Activated CD8-positive, alpha-beta T cell treated with anti-CD3 and anti-CD28 coated beads for 36 hours (primary cell): ENCODE data around the gene SLC46A2. TPM values are rescaled to one million over a fixed set of nuclear protein-coding genes. Genes with fewer than 3 reads are reported as not detected.

ENCODE experiments used
- ATAC-seq: fragments of 200-7000 bp; cut with Tn5 transposase; one replicate; pipeline ENCODE4 v1.10.0; 2021; ENCODE audit warnings: mild to moderate bottlenecking, moderate library complexity
- CTCF ChIA-PET: fragments of 350-600 bp; sonication (Branson Sonifier 250); formaldehyde crosslinking; loops from one replicate; lab custom pipeline; 2021; ENCODE audit warnings: antibody characterized with exemption; lab: Charles Lee
- POLR2A ChIA-PET: fragments of 350-600 bp; sonication (Branson Sonifier 250); formaldehyde crosslinking; loops from one replicate; lab custom pipeline; 2021; ENCODE audit warnings: antibody characterized with exemption; lab: Charles Lee
- DNase-seq: peaks from one replicate; pipeline ENCODE4 v3.0.0-alpha.2; 2020
- H3K27ac Mint-ChIP-seq: one replicate; pipeline ENCODE4 v1.8.0; 2021; ENCODE audit warnings: mild to moderate bottlenecking, mixed read lengths
- H3K27me3 Mint-ChIP-seq: one replicate; pipeline ENCODE4 v1.8.0; 2021; ENCODE audit warnings: mixed read lengths
- H3K36me3 Mint-ChIP-seq: one replicate; pipeline ENCODE4 v1.8.0; 2021; ENCODE audit warnings: low read depth, mixed read lengths
- H3K4me1 Mint-ChIP-seq: one replicate; pipeline ENCODE4 v1.8.0; 2021; ENCODE audit warnings: low read depth, mixed read lengths
- H3K4me3 Mint-ChIP-seq: one replicate; pipeline ENCODE4 v1.8.0; 2021; ENCODE audit warnings: mild to moderate bottlenecking, moderate library complexity, mixed read lengths
- H3K9me3 Mint-ChIP-seq: one replicate; pipeline ENCODE4 v1.8.0; 2021; ENCODE audit warnings: mixed read lengths
- intact Hi-C: fragments of 100-400 bp; cut with micrococcal nuclease; formaldehyde crosslinking; loops from one replicate; pipeline ENCODE4 v1.10.0; 2022
- total RNA-seq, 2 experiments: library from RNA; stranded (reverse); gene quantifications; one replicate each; pipeline ENCODE4 v1.2.3, GENCODE V29; 2021
- TF ChIP-seq, protein P1 (sequence below): fragments of 200-600 bp; IDR thresholded peaks from one replicate; pipeline ENCODE4 v1.8.0; 2022; ENCODE audit warnings: antibody characterized with exemption, mild to moderate bottlenecking

Gene SLC46A2
- total RNA-seq, 2 experiments from 2014 or later, result not detected

DNA sequence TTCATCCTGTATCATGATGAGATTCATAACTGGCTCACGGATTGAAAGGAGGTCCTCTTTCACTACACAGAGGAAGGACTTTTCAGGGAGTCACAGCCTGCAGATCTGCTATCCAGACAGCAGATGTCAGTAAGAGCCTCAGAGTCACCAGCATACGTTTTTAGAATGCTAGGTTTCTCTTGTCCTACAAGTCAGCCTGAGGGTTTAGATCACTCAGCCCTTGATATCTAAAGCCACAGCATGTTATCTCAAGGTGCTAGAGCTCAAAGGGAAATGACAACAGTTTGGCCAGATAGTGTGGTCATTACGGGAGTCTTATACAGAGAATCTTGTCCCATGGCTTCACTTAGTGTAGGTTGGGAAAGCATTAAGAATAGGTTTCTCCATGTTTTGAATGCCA is 30.9 kb upstream of the SLC46A2 start:
- ATAC-seq, result peak; percentile 58
- intact Hi-C loops, result loop anchor here (5.0 kb wide), 1 partner anchor 191 kb away; no protein-coding TSS in a partner anchor

DNA sequence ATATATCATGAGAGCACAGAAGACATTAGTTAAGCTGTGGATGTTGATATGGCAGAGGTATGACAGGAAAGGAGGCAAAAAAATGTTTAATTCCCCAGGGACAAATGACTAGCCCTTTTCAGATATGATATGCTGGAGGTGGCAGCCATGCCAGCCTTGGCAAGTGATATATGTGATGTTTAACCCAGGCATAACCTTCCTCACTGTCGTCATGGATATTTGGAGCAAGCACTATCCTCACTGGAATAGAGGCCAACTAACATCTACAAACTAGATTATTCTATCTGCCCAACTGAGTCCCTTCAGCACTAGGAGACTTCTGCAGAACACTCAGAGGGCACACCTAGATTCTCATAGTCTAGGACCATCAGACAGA is 27.3 kb upstream of the SLC46A2 start:
- TF ChIP-seq, protein P1, sequence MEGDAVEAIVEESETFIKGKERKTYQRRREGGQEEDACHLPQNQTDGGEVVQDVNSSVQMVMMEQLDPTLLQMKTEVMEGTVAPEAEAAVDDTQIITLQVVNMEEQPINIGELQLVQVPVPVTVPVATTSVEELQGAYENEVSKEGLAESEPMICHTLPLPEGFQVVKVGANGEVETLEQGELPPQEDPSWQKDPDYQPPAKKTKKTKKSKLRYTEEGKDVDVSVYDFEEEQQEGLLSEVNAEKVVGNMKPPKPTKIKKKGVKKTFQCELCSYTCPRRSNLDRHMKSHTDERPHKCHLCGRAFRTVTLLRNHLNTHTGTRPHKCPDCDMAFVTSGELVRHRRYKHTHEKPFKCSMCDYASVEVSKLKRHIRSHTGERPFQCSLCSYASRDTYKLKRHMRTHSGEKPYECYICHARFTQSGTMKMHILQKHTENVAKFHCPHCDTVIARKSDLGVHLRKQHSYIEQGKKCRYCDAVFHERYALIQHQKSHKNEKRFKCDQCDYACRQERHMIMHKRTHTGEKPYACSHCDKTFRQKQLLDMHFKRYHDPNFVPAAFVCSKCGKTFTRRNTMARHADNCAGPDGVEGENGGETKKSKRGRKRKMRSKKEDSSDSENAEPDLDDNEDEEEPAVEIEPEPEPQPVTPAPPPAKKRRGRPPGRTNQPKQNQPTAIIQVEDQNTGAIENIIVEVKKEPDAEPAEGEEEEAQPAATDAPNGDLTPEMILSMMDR, result no peak
- Mint-ChIP-seq H3K9me3 (no peaks in the 10 kb centered on the region), H3K36me3 (no peaks in the 10 kb centered on the region), H3K27ac (no peak overlapping the region), H3K4me3 (no peak overlapping the region), H3K27me3 (peaks cover 12% of the 10 kb centered on the region), H3K4me1 (no peaks in the 10 kb centered on the region)
- ChIA-PET CTCF (interaction anchor here (0.7 to 1.2 kb wide), 2 partner anchors 9 to 15 kb away, joined by 3 to 6 read pairs; no protein-coding TSS in a partner anchor), POLR2A (no interaction called here)
- DNase-seq, result no peak
- intact Hi-C loops, result no loop called here
- ATAC-seq, result no peak

More for the DNA sequence above, 30.9 kb upstream of the SLC46A2 start:
- Mint-ChIP-seq H3K4me1 (peaks cover 4% of the 10 kb centered on the region), H3K27me3 (peaks cover 18% of the 10 kb centered on the region), H3K4me3 (no peak overlapping the region), H3K27ac (no peak overlapping the region), H3K9me3 (no peaks in the 10 kb centered on the region), H3K36me3 (no peaks in the 10 kb centered on the region)
- no peak for DNase-seq
- TF ChIP-seq, protein P1, result peak; percentile 16
- ChIA-PET CTCF (interaction anchor here (1.6 to 3.8 kb wide), 2 partner anchors 19 to 191 kb away, joined by 6 to 16 read pairs; no protein-coding TSS in a partner anchor), POLR2A (interaction anchor here (0.6 kb wide), 1 partner anchor 191 kb away, joined by 3 read pairs; no protein-coding TSS in a partner anchor)

- CTCF ChIA-PET, result interaction anchor here (0.7 to 1.9 kb wide), 5 partner anchors 10 to 195 kb away, joined by 3 to 6 read pairs (median 4); no protein-coding TSS in a partner anchor
- H3K4me3 Mint-ChIP-seq, result no peak overlapping the region
- TF ChIP-seq, protein P1, result no peak
- DNase-seq (no peak), ATAC-seq (no peak)
- H3K36me3 Mint-ChIP-seq, result no peaks in the 10 kb centered on the region
- no peaks in the 10 kb centered on the region for H3K9me3 Mint-ChIP-seq
- intact Hi-C loops, result no loop called here
- H3K27me3 Mint-ChIP-seq, result peaks cover 12% of the 10 kb centered on the region
- H3K27ac Mint-ChIP-seq, result no peak overlapping the region
- no peaks in the 10 kb centered on the region for H3K4me1 Mint-ChIP-seq
- POLR2A ChIA-PET, result no interaction called here
Observed at GRCh38 chr9:112917047-112917986, 26.6 kb upstream of the SLC46A2 start.

- H3K9me3 Mint-ChIP-seq, result no peaks in the 10 kb centered on the region
- POLR2A ChIA-PET, result no interaction called here
- H3K36me3 Mint-ChIP-seq, result no peaks in the 10 kb centered on the region
- CTCF ChIA-PET, result interaction anchor here (0.8 to 1.8 kb wide), 3 partner anchors 12 to 76 kb away, joined by 3 to 8 read pairs (median 6); no protein-coding TSS in a partner anchor
- no peak overlapping the region for H3K4me3 Mint-ChIP-seq
- DNase-seq, result no peak
- H3K27me3 Mint-ChIP-seq, result peaks cover 5% of the 10 kb centered on the region
- TF ChIP-seq, protein P1, result no peak
- H3K4me1 Mint-ChIP-seq, result no peaks in the 10 kb centered on the region
- intact Hi-C loops, result no loop called here
- no peak for ATAC-seq
- H3K27ac Mint-ChIP-seq, result no peak overlapping the region
Observed at GRCh38 chr9:112914524-112914923, 23.8 kb upstream of the SLC46A2 start.
